Testis (tissue), 3 donors: Measurements from ENCODE around the gene LRIG1. TPM values are rescaled to one million over a fixed set of nuclear protein-coding genes. Genes with fewer than 3 reads are reported as not detected.

Source experiments
- DNase-seq: peaks from one replicate; pipeline ENCODE4 v3.0.0-alpha.2; 2019
- H3K27ac ChIP-seq, 2 donors: fragments of 200-600 bp; sonication (generic); one replicate each; pipeline ENCODE4 v1.5.1; 2019
- H3K27me3 ChIP-seq: fragments of 200-600 bp; sonication (generic); one replicate; pipeline ENCODE4 v1.5.1; 2019
- H3K36me3 ChIP-seq: fragments of 200-600 bp; sonication (generic); one replicate; pipeline ENCODE4 v1.5.1; 2017; ENCODE audit warnings: low read depth; ENCODE audit errors: missing control alignments
- H3K4me1 ChIP-seq: fragments of 200-600 bp; sonication (generic); one replicate; pipeline ENCODE4 v1.5.1; 2019
- H3K4me3 ChIP-seq, 2 donors: fragments of 200-600 bp; sonication (generic); one replicate each; pipeline ENCODE4 v1.5.1; 2017 to 2019
- H3K9me3 ChIP-seq: fragments of 200-600 bp; sonication (generic); one replicate; pipeline ENCODE4 v1.5.1; 2017
- POLR2A ChIP-seq: fragments of 450-650 bp; IDR thresholded peaks from one replicate; pipeline ENCODE4 v1.6.1; 2017; ENCODE audit warnings: antibody characterized with exemption, mild to moderate bottlenecking, moderate library complexity
- WGBS, 2 donors: methylation state at CpG; one replicate each; pipeline ENCODE4 v1.1.5; 2018; 5-methylcytosine and 5-hydroxymethylcytosine counted together
- intact Hi-C: fragments of 100-400 bp; cut with DNase I; formaldehyde crosslinking; loops from one replicate; pipeline ENCODE4 v1.15.1; 2023; ENCODE audit warnings: low total_unique reads
- polyA plus RNA-seq: library from polyadenylated mRNA; stranded (reverse); fragments of 350-450 nt; fragmentation: Illumina TruSeq; extraction: RNeasy Lipid Tissue Mini Kit (QIAGEN cat#74804); gene quantifications from one replicate; pipeline ENCODE4 v1.2.3, GENCODE V29; 2014; ENCODE audit warnings: low read depth, low replicate concordance; ENCODE audit not compliant: insufficient read depth
- total RNA-seq, 2 donors: library from RNA; depleted of rRNA; stranded (reverse); fragments of >200 nt; gene quantifications; one replicate each; pipeline ENCODE4 v1.2.3, GENCODE V29; 2016
- TF ChIP-seq, protein P1 (sequence below), 3 experiments: fragments of 450-650 bp in 2 of 3; fragments of 200-600 bp in 1 of 3; sonication (generic) in 1 of 3; IDR thresholded peaks; one replicate each; pipeline ENCODE4 v1.5.1; 2016 to 2019; ENCODE audit warnings: antibody characterized with exemption in 3 of 3, mild to moderate bottlenecking in 2 of 3, moderate library complexity in 1 of 3

The LRIG1 gene
- total and polyA plus RNA-seq, 3 donors from 2014 or later: 62.7 to 107 (median 77.9) TPM

- Histone ChIP-seq H3K27me3 (no peaks in the 10 kb centered on the region), H3K36me3 (no peaks in the 10 kb centered on the region), H3K4me1 (no peaks in the 10 kb centered on the region), H3K4me3 (no peak overlapping the region), H3K9me3 (no peaks in the 10 kb centered on the region), H3K27ac (no peak overlapping the region)
- intact Hi-C loops: no loop called here
- DNase-seq: no peak
- WGBS, 2 donors: 95 to 98% methylated on average over 6 of the region's 6 CpGs
- no peak for TF ChIP-seq POLR2A
- TF ChIP-seq, protein P1, sequence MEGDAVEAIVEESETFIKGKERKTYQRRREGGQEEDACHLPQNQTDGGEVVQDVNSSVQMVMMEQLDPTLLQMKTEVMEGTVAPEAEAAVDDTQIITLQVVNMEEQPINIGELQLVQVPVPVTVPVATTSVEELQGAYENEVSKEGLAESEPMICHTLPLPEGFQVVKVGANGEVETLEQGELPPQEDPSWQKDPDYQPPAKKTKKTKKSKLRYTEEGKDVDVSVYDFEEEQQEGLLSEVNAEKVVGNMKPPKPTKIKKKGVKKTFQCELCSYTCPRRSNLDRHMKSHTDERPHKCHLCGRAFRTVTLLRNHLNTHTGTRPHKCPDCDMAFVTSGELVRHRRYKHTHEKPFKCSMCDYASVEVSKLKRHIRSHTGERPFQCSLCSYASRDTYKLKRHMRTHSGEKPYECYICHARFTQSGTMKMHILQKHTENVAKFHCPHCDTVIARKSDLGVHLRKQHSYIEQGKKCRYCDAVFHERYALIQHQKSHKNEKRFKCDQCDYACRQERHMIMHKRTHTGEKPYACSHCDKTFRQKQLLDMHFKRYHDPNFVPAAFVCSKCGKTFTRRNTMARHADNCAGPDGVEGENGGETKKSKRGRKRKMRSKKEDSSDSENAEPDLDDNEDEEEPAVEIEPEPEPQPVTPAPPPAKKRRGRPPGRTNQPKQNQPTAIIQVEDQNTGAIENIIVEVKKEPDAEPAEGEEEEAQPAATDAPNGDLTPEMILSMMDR (IDR thresholded peaks at IDR 0.05): no peak
Observed at GRCh38 chr3:66506154-66506553, 5.3 kb upstream of the LRIG1 start.

DNA sequence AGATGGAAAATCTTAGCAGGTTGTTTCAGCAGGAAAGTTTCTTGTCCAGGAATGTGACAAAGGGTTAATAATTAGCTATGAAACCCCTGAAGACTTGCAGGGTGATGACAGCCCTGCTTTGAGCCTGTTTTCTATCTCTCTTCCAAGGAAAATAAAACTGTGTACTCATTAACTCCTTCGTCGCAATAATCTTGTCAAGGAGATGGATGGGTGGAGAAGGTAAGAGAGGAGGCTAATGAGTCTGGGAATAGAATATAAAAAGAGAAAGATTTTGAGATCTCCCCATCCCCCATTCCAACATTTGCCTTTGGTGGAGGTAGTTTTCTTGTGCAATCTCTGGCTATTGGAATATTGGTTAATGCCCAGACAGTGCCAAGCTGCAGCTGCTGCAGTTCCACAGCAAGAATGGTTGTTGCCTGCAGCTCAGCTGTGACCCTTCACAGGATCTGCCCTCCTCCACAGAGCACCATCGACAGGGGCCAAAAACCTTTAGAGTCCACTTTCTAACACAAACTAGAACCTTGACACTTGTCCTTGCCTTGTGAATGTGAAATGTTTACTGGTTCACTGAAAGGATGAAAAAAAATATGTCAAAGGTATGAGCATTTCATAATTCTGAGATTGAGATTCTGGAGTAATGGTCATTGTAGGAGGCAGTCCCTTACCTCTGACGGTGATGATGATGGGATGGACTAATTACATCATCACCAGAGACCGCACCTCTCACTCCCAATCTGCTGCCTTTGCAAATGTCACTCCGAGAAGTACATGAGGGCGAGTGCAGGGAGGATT, 4.2 kb upstream of the LRIG1 start:
- Histone ChIP-seq H3K4me3 (no peak overlapping the region), H3K27ac (no peak overlapping the region), H3K27me3 (no peaks in the 10 kb centered on the region), H3K9me3 (no peaks in the 10 kb centered on the region), H3K36me3 (no peaks in the 10 kb centered on the region), H3K4me1 (no peaks in the 10 kb centered on the region)
- intact Hi-C loops: no loop called here
- WGBS, 2 donors: 64 to 72% methylated on average over 7 of the region's 7 CpGs
- DNase-seq: no peak
- TF ChIP-seq, protein P1 (IDR thresholded peaks at IDR 0.05): no peak
- TF ChIP-seq POLR2A: no peak

GRCh38 chr3:66502981-66503380, 2.2 kb upstream of the LRIG1 start:
- TF ChIP-seq, protein P1 (IDR thresholded peaks at IDR 0.05): no peak
- H3K36me3 ChIP-seq: no peaks in the 10 kb centered on the region
- no peaks in the 10 kb centered on the region for H3K27me3 ChIP-seq
- no peak for DNase-seq
- intact Hi-C loops: no loop called here
- no peak overlapping the region for H3K4me3 ChIP-seq
- no peaks in the 10 kb centered on the region for H3K9me3 ChIP-seq
- no peak overlapping the region for H3K27ac ChIP-seq
- H3K4me1 ChIP-seq: peaks cover 10% of the 10 kb centered on the region
- 76 to 77% methylated on average over 2 of the region's 2 CpGs for WGBS, 2 donors

GRCh38 chr3:66502245-66502874, 1.5 kb upstream of the LRIG1 start:
- no peak for TF ChIP-seq POLR2A
- TF ChIP-seq, protein P1 (IDR thresholded peaks at IDR 0.05): no peak
- H3K27ac ChIP-seq: no peak overlapping the region
- WGBS, 2 donors: 54 to 63% methylated on average over 6 of the region's 6 CpGs
- no peak for DNase-seq
- peak overlapping the region in 1 of 2 donors; percentile 86 for H3K4me3 ChIP-seq
- H3K36me3 ChIP-seq: no peaks in the 10 kb centered on the region
- peaks cover 10% of the 10 kb centered on the region for H3K4me1 ChIP-seq
- intact Hi-C loops: no loop called here
- no peaks in the 10 kb centered on the region for H3K9me3 ChIP-seq
- H3K27me3 ChIP-seq: no peaks in the 10 kb centered on the region
